Measurements from ENCODE around the gene THBS3. TPM values are rescaled to one million over a fixed set of nuclear protein-coding genes. Genes with fewer than 3 reads are reported as not detected.

The THBS3 gene
- total and polyA plus RNA-seq, 9 of the 15 experiments (the other 6 are each of a cell fraction or from before 2014, with no cell fraction given): 0.59 to 8.3 (median 3.2) TPM

- 0 out of 2 replicates have a peak, but pooled peaks have one; percentile 35 for TF ChIP-seq ZHX1 (conservative IDR thresholded peaks at IDR 0.05; ENCODE audit: low read length)
- TF ChIP-seq FOXJ3 (CRISPR knock-in tag; IDR thresholded peaks at IDR 0.05): no peak
- no peak for TF ChIP-seq KHSRP (IDR thresholded peaks at IDR 0.05)
- no peak for TF ChIP-seq MITF (IDR thresholded peaks at IDR 0.05)
- no peak for TF ChIP-seq ZNF707 (CRISPR knock-in tag; conservative IDR thresholded peaks at IDR 0.05)
- 0 out of 2 replicates have a peak, but pooled peaks have one; percentile 35 for TF ChIP-seq ATF7 (IDR thresholded peaks at IDR 0.05)
- TF ChIP-seq TAF9B (IDR thresholded peaks at IDR 0.05; ENCODE audit: partially characterized antibody): no peak
- TF ChIP-seq ZNF143 (CRISPR knock-in tag; IDR thresholded peaks at IDR 0.05): no peak
- TF ChIP-seq HNRNPLL (IDR thresholded peaks at IDR 0.05; ENCODE audit: low read depth, low read length, poor library complexity, severe bottlenecking): peak; percentile 58
- no peak for TF ChIP-seq ZNF764 (CRISPR knock-in tag; IDR thresholded peaks at IDR 0.05; ENCODE audit: low read depth)
- TF ChIP-seq ZNF830 (CRISPR knock-in tag; IDR thresholded peaks at IDR 0.05): no peak
- no peak for TF ChIP-seq LARP7 (IDR thresholded peaks at IDR 0.05)
- no peak for TF ChIP-seq ARID3B (CRISPR knock-in tag; IDR thresholded peaks at IDR 0.05; ENCODE audit: borderline replicate concordance)
- no peak for TF ChIP-seq HMG20A (CRISPR knock-in tag; conservative IDR thresholded peaks at IDR 0.05)
- no peak for TF ChIP-seq POLR2AphosphoS5 (IDR thresholded peaks at IDR 0.05; ENCODE audit: control insufficient read depth, insufficient read depth, low read depth, low read length)
- no peak for TF ChIP-seq ETS1 (conservative IDR thresholded peaks at IDR 0.05; ENCODE audit: control insufficient read depth, low read depth, low read length)
- TF ChIP-seq HNRNPL (IDR thresholded peaks at IDR 0.05; ENCODE audit: low read depth, low read length): no peak
- no peak for TF ChIP-seq HDAC6 (IDR thresholded peaks at IDR 0.05; ENCODE audit: low read depth, low read length)
- no peak for TF ChIP-seq ZFPM2 (CRISPR knock-in tag; IDR thresholded peaks at IDR 0.05)
- TF ChIP-seq SREBF2 (CRISPR knock-in tag; IDR thresholded peaks at IDR 0.05): no peak
- no peak for TF ChIP-seq NFXL1 (CRISPR knock-in tag; IDR thresholded peaks at IDR 0.05)
Measured at GRCh38 chr1:155167166-155168104, 40.3 kb downstream of the THBS3 start (continued).
